ENCODE data around the gene PRLHR. TPM values are rescaled to one million over a fixed set of nuclear protein-coding genes. Genes with fewer than 3 reads are reported as not detected.

Gene PRLHR
- total and polyA plus RNA-seq, 10 of the 15 experiments (the other 5 are each of a cell fraction or from before 2014, with no cell fraction given) = not detected

GRCh38 chr10:118570591-118570990 lies 24.9 kb downstream of the PRLHR start (continued):
- TF ChIP-seq BMI1 (IDR thresholded peaks at IDR 0.05; ENCODE audit: borderline replicate concordance) (no peak), RBBP5 (conservative IDR thresholded peaks at IDR 0.05) (no peak)

GRCh38 chr10:118569882-118570252 lies 25.6 kb downstream of the PRLHR start:
- Histone ChIP-seq H3K27ac (ENCODE audit: control insufficient read depth, insufficient read depth) (no peak overlapping the region), H2AFZ (ENCODE audit: control insufficient read depth, low read depth, low read length) (no peak overlapping the region), H3K4me1 (ENCODE audit: control insufficient read depth, insufficient read depth, low read length) (no peaks in the 10 kb centered on the region), H3K9me3 (replicated peaks; ENCODE audit: control insufficient read depth, insufficient read depth, low read length) (no peaks in the 10 kb centered on the region), H3K9ac (ENCODE audit: control insufficient read depth, insufficient read depth, low read length) (no peak overlapping the region), H3K79me2 (ENCODE audit: control insufficient read depth, insufficient read depth, low read length) (no peaks in the 10 kb centered on the region), H3K4me2 (ENCODE audit: control insufficient read depth, insufficient read depth) (no peak overlapping the region), H3K4me3 (no peak overlapping the region), H4K20me1 (ENCODE audit: control insufficient read depth, insufficient read depth) (no peaks in the 10 kb centered on the region), H3K27me3 (replicated peaks in 1 of 2; ENCODE audit: control insufficient read depth in 2 of 2, insufficient read depth in 2 of 2, low read length in 1 of 2) (no peaks in the 10 kb centered on the region; a peak in 2 of 4 replicates), H3K36me3 (ENCODE audit: control insufficient read depth in 2 of 2, insufficient read depth in 2 of 2, low read length in 1 of 2) (no peaks in the 10 kb centered on the region)
- no peak for FAIRE-seq
- TF ChIP-seq USF1 (IDR thresholded peaks at IDR 0.05; ENCODE audit: borderline replicate concordance, extremely low read length, insufficient read depth, low read depth, low read length) (no peak), SMAD5 (IDR thresholded peaks at IDR 0.05; ENCODE audit: low read depth) (no peak), SMARCA5 (IDR thresholded peaks at IDR 0.05) (no peak), RFX5 (IDR thresholded peaks at IDR 0.05; ENCODE audit: low read depth, low read length) (no peak), MEF2A (IDR thresholded peaks at IDR 0.05; ENCODE audit: insufficient read depth, low read depth, low read length) (no peak), HDGF (IDR thresholded peaks at IDR 0.05) (no peak), ZBTB11 (CRISPR knock-in tag; IDR thresholded peaks at IDR 0.05) (no peak), IKZF1 (conservative IDR thresholded peaks at IDR 0.05) (no peak), HDAC6 (IDR thresholded peaks at IDR 0.05; ENCODE audit: unreplicated experiment) (no peak), ATF7 (IDR thresholded peaks at IDR 0.05; ENCODE audit: low read depth) (no peak), IKZF2 (IDR thresholded peaks at IDR 0.05) (no peak), E2F4 (IDR thresholded peaks at IDR 0.05; ENCODE audit: low read depth, low read length) (no peak), SMAD1 (IDR thresholded peaks at IDR 0.05; ENCODE audit: low read depth, partially characterized antibody) (no peak)
- intact Hi-C loops (cut with micrococcal nuclease; ENCODE audit: unreplicated experiment) (no loop called here), in situ Hi-C loops (cut with MboI) (loop anchor here (5.0 to 25.0 kb wide), 3 partner anchors 157 to 617 kb away; partner anchors contain the start of gene PRDX3)
- WGBS (ENCODE audit: insufficient coverage, insufficient replicate concordance, low lambda C conversion rate, missing lambda C conversion rate) = 20% methylated on average over 3 of the region's 3 CpGs
- ChIA-PET RAD21 (ENCODE audit: unreplicated experiment) (interaction anchor here (1.2 to 5.0 kb wide), 3 partner anchors 150 to 280 kb away, joined by 4 to 49 read pairs (median 6); no protein-coding TSS in a partner anchor), CTCF (interaction anchor here (0.5 to 4.7 kb wide), 18 partner anchors 8 to 280 kb away, joined by 3 to 72 read pairs (median 4); no protein-coding TSS in a partner anchor), SMC1A (ENCODE audit: uncharacterized antibody, unreplicated experiment) (interaction anchor here (1.2 to 4.0 kb wide), 6 partner anchors 15 to 629 kb away, joined by 3 to 55 read pairs (median 4); no protein-coding TSS in a partner anchor), POLR2A (no interaction called here)
- DNase-seq (ENCODE audit: low read depth, low spot score) = no peak
- no peak for ATAC-seq
- no TSS peak for BruUV-seq (replicated peaks)
